ENCODE results near the gene CHST11.

The CHST11 gene

DNA sequence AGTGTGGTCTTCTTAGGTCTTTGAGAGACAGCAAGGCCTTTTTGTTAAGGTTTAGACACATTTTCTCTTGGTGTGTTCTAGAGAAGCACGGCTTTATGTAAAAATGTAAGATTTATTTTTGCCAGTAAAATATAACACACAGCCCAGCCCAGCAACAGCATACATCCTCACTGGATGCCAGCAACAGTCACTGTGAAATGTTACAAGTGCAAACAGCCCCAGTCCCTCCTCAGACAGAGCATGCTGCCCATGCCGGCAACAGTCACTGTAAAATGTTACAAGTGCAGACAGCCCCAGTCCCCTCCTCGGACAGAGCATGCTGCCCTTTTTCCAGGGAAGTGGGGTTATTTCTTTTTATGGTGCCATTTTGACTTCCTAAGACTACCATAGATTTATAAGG lies 207.6 kb downstream of the CHST11 start:
- DNase-seq, result no peak

DNA sequence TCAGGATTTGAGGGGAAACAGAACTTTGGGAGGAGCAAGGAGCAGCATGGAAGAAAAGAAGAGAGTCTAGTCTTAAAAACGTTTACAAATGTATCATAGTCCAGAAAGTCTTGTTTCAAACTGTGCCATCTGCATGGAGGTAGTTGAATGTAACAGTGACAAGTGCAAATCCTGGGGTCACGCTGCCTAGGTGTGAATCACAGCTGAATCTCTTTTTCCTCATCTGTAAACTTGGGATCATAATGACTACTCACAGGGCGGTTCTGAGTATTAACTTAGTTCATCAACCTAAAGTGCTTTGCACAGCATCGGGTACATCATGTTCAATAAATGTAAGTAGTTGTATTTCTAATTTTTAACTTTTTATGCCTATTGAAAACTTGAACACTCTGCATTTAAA lies 208.5 kb downstream of the CHST11 start:
- DNase-seq, result no peak

DNA sequence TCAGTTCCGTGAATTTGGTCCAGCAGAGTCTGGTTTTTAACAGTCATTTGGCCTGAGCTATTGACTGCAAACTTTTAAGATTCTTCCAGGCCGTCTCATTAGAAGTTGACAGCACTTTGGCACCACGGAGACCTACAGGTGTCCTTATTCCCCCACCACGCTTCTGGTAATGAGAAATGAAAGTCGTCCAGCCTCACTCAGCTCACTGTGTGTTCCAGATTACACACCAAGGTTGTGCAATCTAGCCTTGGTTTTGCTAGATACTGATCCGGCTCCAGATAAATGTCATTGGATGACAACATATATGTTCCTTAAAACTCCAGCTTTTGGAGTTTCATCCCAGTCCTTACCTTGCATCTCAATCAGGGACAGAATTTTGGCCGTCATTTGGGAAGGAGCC lies 210.4 kb downstream of the CHST11 start:
- no peak for DNase-seq

DNA sequence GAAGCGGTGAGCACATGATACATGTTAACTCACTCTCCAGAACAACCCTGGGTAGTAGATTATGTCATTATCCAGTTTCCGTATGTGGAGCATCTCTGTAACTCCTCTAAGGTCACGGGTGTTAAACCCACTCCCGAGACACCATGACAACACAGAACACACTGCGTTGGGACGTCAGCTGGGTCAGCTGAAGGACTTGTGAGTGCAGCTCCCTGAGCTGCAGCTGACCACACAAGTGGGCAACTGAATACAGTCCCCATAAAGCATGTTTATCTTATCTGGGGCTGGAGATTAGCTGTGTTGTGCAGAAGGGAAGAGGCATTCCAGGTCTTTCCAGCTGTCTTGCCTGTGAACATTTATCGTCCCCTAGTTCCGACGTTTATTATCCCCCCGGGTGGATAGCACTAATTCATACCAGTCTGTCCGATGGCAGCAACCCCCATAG lies 211.5 kb downstream of the CHST11 start:
- no peak for DNase-seq

DNA sequence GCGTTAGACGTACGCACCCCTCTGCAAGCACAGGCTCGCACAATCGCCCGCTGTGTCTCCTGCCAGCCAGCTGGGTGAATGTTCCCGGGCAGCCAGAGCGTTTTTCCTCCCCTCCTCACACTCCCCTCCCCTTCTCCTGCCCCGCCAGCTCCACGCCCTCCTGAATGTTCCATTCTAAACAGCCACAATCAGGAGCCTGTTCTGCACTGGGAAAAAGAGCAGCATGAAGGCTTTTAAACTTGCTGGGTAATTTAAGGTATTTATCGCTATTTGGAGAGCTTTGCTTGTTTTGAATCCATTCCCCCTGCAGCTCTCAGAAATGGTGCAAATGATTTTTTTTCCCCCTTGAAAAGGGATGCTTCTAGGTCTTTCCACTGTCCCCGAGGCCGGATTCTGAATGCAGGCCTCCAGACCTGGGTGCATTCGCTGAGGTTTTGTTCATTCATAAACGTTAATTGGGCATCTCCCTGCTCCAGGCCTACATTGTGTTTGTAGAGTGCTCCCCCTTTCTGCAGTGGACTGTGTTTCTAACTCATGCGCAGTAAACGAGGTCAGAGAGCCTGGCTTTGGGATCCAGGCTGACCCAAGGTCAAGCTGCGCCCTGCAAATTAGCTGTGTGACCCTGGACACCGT lies 212.5 kb downstream of the CHST11 start:
- DNase-seq, result no peak

DNA sequence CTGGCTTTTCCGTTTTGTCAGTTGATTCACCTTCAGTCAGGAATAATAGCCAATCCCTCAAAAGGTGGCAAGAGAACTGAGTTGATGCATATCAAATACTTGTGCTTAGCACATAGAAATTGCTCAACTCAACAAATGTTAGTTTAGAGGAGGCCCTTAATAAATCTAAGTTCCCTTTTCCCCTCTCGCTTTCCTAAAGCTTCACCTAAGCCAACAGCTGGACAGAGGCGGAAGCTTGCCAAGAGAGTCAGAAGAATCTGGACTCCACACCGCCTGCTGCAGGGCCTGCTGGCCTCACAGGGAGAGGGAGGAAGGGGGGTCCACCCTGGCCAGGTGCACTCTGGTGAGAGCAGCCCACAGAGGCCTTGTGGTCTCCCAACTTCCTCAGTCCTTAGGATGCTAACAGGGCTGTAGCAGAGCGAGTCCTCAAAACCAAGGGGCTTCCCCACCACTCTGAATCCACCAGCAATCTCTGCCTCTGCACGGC lies 213.1 kb downstream of the CHST11 start:
- no peak for DNase-seq

DNA sequence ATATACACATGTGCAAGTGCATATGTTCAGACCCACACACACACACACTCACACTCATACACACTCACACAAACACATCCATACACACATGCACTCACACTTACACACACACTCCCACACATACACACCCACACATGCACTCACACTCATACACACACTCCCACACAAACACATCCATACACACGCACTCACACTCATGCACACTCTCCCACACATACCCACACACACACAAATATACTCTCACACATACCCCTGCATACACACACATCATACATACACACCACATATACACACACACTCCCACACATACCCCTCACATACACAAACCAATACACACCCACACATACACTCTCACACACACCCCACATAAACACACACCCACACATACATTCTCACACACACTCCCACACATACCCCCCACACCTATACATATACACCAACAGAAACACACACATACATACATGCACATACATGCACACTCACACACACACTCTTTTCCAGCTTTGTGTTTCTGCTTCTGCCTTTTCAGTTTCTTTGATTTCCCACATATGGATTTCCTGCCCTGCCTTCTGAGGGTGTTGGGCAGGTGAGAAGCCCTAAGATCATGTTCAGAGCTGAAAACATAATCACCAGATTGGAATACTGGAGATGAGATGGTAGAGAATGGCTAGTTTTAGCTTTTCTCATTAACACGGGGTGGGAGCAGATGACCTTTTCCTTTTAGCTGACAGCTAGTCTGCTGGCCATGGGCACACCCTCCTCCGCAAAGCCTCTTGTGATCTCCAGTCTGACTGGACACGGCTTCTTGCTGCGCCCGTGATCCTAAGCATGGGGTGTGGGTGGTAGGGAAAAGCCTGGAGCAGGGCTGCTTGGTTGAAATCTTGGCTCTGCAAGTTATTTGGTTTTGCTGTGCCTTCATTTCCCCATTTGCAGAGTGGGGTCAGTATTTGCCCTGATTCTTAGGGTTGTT lies 214.0 kb downstream of the CHST11 start:
- no peak for DNase-seq

DNA sequence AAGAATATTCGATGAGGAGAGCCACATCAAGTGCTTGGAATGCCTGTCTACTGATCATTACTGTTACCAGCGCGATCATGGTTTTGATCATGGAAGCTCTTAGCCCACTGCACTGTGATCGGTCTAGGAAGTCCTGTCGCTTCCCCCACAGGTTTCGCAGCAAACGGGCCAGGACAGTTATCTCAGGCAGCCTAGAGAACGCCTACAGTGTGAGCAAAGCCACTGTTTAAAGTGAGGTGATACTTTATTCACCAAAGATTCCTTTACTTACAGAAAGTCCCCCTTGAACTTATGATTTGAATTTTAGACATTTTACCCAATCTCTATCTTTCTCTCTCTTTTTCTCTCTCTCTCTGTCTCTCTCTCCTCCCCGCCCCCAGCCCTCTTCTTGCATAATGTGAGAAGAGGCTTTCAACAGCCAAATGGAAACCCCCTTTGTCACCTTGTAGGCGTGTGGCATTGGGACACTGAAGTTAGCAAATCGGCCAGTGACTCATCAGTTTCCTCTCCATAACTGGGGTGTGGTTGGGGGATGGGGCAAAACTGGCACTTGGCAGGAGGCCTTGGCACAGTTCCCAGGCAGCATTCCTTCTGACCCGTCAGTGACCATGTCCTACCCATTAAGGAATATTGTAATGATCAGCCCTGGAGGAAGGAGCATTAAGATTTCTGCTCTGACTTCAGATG lies 214.8 kb downstream of the CHST11 start:
- peak; percentile 84 for DNase-seq

DNA sequence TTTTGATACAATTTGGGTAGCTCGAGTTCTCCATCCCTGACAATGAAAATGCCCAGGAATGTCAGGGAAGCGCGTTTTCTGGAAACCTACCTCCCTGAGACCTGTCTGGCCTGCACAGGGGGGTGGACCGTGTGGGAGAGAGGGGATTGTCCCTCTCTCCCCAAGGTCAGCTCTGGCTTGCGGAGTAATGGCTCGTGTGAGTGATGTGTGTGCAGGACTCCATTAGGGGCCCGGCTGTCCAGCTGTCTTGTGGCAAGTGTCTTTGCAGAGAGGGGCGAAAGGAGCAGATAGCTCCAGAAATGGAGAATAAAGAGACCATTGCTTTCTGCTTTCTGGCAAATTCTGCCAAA lies 215.3 kb downstream of the CHST11 start:
- DNase-seq, result no peak

DNA sequence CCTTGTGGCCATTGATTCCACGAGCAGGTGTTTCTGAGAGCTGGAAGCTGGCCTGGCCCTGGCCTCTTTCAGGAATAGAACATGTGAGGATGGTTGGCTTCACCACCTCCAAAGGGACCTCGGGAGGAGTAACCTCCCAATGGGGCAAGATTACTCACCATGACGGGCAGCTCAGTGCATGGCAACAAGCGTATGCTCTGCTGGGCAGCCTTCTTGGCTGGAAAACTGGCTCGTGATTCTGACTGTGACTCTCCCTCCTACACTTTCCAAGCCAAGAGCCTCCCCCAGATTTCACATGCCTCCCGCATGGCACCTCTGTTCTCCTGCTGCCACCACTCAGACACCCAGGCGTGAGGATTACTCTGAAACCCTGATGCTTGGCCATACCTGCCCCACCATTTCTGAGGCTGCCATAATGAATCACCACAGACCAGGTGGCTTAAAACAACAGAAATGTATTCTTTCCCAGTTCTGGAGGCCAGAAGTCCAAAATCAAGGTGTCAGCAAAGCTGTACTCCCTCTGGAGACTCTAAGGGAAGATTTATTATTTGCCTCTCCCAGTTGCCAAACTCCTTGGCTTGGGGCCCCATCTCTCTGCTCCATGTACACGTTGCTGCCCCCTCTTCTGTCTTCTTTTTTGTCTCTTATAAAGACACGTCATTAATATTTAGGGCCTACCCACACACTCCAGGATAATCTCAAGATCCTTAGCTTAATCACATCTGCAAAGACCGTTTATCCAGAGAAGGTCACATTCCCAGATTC lies 215.9 kb downstream of the CHST11 start:
- DNase-seq, result no peak

DNA sequence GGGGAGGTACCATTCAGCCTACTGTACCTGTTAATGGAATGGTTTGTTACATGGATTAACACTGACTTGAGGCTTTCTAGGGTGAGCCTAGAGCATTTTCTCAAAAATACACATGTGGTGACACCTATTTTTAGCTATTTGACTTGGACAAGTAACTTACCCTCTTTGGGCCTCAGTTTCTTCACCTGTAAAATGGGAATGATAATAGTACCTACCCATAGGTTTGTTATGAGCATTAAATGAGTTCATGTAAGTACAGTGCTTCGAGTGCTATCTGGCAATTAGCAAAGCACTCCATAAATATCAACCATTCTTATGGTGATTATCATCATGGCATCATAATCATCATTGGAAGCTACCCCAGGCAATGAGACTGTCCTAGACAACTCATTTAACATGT lies 216.5 kb downstream of the CHST11 start:
- no peak for DNase-seq

DNA sequence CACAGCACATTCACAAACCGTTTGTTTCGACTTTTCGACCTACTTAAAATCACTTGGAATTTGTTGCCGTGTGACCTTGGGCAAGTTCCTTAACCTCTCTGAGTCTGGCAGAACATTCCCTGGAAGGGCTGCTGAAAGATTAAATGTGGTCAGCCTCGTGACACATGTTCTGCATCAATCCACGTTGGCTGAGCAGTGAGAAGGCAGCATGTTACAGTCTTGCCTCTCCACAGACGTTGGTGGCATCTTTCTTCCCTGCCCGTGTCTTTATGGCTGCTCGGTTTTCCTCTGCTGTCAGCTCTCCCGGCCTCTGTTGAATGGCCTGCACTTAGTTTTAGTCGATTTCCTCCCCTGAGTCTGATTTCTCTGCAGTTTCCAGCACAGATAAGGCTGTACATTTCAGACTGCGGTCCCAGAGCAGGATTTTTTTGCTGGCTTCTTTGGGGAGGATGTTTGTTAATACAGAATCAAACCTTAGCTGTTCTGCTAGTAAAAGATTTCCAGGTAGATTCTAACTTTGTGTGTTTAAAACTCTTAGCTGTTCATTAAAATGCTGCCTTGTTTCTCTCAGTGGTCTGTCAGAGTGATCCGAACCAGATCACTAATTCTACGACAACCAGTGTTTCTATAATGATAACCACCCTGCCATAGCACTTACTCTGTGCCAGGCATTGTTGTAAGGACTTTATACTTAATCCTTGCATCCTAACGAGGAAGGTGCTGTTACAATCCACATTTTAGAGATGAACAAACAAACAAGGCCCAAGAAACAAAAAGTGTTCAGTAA lies 217.1 kb downstream of the CHST11 start:
- DNase-seq, result no peak

DNA sequence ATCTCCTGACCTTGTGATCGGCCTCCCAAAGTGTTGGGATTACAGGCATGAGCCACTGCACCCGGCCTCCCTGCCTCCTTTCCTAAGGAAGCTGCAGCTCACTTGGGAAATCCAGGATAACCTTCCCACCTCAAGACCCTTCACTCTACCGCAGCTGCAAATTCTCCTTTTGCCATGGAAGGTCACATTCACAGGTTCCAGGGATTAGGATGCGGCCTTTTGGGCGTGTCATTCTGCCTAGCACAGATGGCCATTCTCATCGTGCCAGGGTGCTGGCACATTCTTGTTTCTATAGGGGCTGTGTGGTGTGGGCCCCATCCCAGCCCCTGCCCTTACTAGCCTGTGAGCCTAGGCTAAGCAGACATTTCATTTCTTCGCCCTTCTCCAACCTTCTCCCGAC lies 219.9 kb downstream of the CHST11 start:
- no peak for DNase-seq

DNA sequence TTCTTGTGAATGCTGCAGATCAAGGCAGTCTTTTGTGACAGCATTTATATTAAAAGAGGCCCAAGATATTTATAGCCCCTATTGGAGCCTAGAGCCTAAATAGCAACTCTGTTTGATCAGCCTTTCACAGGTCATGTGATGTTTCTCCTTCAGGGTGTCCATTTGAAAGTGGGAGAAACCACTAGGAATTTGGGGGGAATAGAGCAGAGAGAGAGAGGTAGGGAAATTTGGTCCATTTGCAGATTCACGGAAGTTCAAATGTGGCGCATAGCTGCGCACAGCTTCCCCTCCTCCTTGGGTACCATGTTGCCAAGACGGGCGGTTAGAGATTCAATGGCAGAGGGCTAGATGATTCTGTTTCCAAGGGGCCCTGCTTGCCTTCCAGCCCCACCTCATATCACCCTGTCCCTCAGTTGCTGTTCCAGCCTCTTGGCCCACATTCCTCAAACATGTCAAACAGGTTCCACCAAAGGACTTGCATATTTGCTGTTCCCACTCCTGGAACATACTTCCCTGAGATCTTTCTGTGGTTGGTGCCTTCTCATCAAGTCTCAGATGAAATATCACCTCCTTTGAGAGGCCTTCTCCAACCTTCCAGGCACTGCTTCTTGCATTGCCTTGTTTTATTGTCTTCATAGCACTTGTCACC lies 220.8 kb downstream of the CHST11 start:
- no peak for DNase-seq

DNA sequence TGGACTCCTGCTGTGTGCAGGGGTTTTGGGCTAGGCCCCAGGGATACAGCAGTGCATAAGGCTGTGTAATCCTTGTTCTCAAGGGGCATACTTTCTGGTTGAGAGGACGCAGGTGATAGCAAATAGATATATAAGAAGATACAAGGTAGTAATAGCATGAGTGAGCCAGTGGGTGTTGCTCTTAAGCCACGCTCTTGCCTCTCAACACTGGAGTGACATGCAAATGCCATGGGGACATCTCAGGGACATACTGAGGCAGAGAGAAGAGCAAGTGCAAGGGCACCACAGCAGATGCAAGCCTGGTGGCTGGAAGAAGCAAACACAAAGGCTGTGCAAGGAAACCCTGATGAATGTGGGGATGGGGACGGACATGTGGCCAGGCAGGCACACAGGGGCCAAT lies 223.3 kb downstream of the CHST11 start:
- DNase-seq, result no peak

DNA sequence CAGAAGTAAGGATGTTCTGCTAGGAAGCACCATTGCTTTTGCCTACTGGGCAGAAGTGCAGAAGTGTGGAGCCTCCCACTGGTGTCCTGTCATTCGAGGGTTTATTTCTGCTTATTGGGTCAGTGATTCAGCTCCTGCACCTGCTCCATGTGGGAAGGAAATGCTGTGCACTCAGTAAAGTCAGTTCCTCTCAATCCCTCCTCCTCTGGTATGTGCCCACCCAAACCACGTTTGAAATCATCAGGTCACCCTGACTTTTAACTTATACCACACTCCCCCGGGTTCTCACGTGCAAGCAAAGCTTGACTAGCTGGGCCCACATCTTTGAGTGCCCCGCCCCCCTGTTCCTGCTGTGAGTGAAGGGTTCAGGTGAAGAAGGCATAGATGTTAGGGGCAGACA lies 223.7 kb downstream of the CHST11 start:
- peak; percentile 13 for DNase-seq

DNA sequence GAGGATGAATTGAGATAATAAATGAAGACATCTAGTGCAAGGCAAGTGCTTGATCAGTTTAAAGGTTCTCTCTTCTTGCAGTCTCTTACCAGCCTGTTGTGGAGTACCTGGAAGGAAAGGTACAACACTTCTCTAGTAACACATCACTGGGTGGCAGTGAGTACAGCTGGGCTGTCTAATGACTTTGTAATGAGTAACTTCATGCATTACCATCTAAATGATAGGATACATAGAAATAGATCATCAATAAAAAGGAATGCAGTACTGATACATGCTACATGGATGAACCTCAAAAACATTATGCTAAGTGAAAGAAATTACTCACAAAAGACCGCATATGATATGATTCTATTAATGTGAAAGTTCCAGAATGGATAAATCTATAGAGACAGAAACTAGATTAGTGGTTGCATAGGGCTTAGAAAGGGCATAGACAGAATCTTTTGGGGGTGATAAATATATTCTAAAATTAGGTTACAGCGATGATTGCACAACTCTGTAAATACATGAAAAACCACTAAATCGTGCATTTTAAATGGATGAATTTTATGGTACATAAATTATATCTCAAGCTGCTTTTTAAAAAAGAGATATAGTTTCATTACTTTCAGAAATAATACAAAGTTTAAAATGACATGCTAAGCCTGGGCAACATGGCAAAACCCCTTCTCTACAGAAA lies 224.4 kb downstream of the CHST11 start:
- no peak for DNase-seq

DNA sequence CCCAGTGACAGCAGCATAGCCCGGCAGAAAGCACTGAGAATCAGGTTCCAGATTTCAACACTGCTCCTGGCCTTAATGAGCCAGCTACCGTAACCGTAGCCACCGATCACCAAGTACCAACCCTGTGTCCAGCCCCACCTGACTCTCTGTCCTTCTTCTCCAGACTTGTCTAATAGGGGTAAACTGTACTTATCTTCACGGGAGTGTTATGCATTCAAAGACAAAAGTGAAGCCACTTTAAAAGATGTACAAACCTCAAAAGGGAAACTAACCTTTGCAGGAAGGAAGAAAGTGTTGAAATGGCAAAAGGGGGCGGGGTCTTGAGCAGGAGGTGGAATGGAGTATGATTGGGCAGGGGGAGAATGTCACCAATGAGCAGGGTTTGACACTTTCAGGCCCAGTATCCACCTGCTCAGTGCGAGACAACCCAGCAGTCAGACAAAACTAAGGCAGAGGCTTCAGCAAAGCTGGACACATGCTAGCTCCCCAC lies 226.1 kb downstream of the CHST11 start:
- DNase-seq, result peak; percentile 67

DNA sequence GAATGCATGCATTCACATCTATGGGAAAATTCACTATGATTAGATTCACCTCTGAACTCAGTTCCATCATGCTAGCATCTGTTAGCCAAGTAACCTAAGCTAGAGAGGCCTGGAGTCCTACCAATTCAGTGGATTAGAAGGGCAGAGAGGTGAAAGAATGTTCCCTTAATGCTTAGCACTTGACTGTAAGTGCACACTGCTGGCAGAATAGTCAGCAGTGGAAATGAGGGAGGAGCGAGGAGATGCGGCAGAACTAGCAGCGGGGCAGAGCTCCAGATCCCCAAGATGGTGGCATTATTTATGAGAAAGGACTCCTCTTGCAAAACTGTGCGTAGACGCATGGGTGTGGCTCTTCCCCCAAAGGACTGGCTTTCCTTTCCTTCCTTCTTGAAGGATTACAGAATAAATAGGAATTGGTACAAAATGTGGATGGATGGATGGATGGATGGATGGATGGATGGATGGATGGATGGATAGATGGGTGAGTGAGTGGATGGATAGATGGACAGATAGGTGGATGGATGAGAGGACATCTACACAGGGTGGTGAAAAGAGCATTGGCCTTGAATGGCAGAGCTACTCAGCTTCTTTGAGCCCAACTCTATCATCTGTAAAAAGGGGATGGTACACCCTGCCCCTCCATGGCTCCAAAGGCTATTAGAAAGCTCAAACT lies 227.2 kb downstream of the CHST11 start:
- DNase-seq, result no peak

DNA sequence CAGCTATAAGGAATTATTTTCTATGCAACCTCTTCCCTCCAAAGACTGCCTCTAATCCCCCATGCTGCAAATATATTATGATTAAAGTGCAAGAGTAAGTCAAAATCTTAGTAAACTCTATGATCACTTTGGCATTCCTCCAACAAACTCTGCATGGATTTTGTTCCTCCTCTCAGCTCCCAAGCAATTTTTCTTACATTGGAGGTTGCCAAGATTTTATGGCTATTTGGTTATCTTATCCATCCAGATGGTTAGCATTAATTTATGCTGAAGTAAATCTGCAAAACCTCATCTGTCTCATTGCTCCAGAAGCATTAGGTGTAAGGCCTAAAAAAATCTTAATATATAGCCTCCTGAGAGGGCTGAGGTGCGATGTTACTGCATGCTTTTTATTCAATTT lies 228.1 kb downstream of the CHST11 start:
- DNase-seq, result no peak

All from stimulated activated CD4-positive, alpha-beta T cell treated with anti-CD3 and anti-CD28 coated beads, Interleukin-4, amount 100 ng/mL, for 1 hour (primary cell).